Activated CD4-positive, alpha-beta memory T cell treated with anti-CD3 and anti-CD28 coated beads, Interleukin-2, amount 10 ng/mL, durations not matched to agents 7 days and 5 days (primary cell): Measurements from ENCODE around the gene NANOS3. TPM values are rescaled to one million over a fixed set of nuclear protein-coding genes. Genes with fewer than 3 reads are reported as not detected.
A peak's percentile ranks its signal among the peaks of the same experiment; 100 is the strongest.

Source experiments
- CTCF ChIA-PET: fragments of 350-600 bp; sonication (Branson Sonifier 250); formaldehyde crosslinking; loops from one replicate; lab custom pipeline; 2021; ENCODE audit warnings: antibody characterized with exemption, inconsistent platforms; lab: Charles Lee
- POLR2A ChIA-PET: fragments of 350-600 bp; sonication (Branson Sonifier 250); formaldehyde crosslinking; loops from one replicate; lab custom pipeline; 2021; ENCODE audit warnings: antibody characterized with exemption; lab: Charles Lee
- DNase-seq: peaks from one replicate; pipeline ENCODE4 v3.0.0-alpha.2; 2020
- H3K27ac Mint-ChIP-seq: one replicate; pipeline ENCODE4 v1.8.0; 2021; ENCODE audit warnings: mild to moderate bottlenecking, mixed read lengths
- H3K27me3 Mint-ChIP-seq: one replicate; pipeline ENCODE4 v1.8.0; 2021; ENCODE audit warnings: mixed read lengths
- H3K36me3 Mint-ChIP-seq: one replicate; pipeline ENCODE4 v1.8.0; 2021; ENCODE audit warnings: low read depth, mixed read lengths
- H3K4me1 Mint-ChIP-seq: one replicate; pipeline ENCODE4 v1.8.0; 2021; ENCODE audit warnings: mixed read lengths
- H3K4me3 Mint-ChIP-seq: one replicate; pipeline ENCODE4 v1.8.0; 2021; ENCODE audit warnings: mild to moderate bottlenecking, mixed read lengths
- H3K9me3 Mint-ChIP-seq: one replicate; pipeline ENCODE4 v1.8.0; 2021; ENCODE audit warnings: mixed read lengths
- total RNA-seq, 2 experiments: library from RNA; stranded (reverse); gene quantifications; one replicate each; pipeline ENCODE4 v1.2.3, GENCODE V29; 2021

NANOS3 gene
- total RNA-seq, 2 experiments from 2014 or later, result 0.65 to 0.95 TPM

- DNase-seq, result peak; percentile 89
- H3K9me3 Mint-ChIP-seq, result no peaks in the 10 kb centered on the region
- peak overlapping the region; percentile 87 for H3K27ac Mint-ChIP-seq
- no peaks in the 10 kb centered on the region for H3K27me3 Mint-ChIP-seq
- POLR2A ChIA-PET, result interaction anchor here (1.0 to 4.8 kb wide), 17 partner anchors 8 to 685 kb away, joined by 3 to 37 read pairs (median 5); partner anchors contain the start of genes ADGRE5, C19orf53 and ZSWIM4
- peaks cover 55% of the 10 kb centered on the region for H3K36me3 Mint-ChIP-seq
- peak overlapping the region; percentile 98 for H3K4me3 Mint-ChIP-seq
- CTCF ChIA-PET, result interaction anchor here (0.6 to 3.9 kb wide), 7 partner anchors 8 to 872 kb away, joined by 3 to 19 read pairs (median 3); a partner anchor contains a TSS
- H3K4me1 Mint-ChIP-seq, result peaks cover 49% of the 10 kb centered on the region
Observed at GRCh38 chr19:13839130-13839937, 37.6 kb upstream of the NANOS3 start.

DNA sequence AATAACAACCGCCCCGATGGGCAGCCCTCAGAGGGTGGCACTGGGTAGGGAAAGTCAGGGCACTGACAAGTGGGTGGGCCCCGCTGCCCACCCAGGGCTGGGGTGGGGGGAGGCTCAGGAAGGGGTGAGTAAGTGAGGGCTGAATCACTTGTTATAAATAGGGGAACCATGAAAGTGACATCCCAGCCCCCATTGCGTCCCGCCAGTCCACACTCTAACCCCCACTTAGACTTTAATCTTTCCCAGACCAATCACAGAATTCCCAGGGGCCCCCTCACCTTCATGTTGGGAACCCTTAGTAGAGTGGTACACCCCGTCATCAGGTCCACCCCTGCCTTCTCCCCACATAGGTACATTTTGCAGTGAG lies 37.0 kb upstream of the NANOS3 start:
- peaks cover 53% of the 10 kb centered on the region for H3K36me3 Mint-ChIP-seq
- H3K27me3 Mint-ChIP-seq, result no peaks in the 10 kb centered on the region
- ChIA-PET POLR2A (interaction anchor here (1.0 to 4.8 kb wide), 16 partner anchors 7 to 685 kb away, joined by 3 to 37 read pairs (median 6); partner anchors contain the start of genes ADGRE5, C19orf53 and ZSWIM4), CTCF (interaction anchor here (0.7 to 3.9 kb wide), 5 partner anchors 8 to 92 kb away, joined by 3 to 19 read pairs (median 6); a partner anchor contains a TSS)
- DNase-seq, result no peak
- peaks cover 51% of the 10 kb centered on the region for H3K4me1 Mint-ChIP-seq
- H3K27ac Mint-ChIP-seq, result peak overlapping the region; percentile 87
- H3K9me3 Mint-ChIP-seq, result no peaks in the 10 kb centered on the region
- peak overlapping the region; percentile 98 for H3K4me3 Mint-ChIP-seq

DNA sequence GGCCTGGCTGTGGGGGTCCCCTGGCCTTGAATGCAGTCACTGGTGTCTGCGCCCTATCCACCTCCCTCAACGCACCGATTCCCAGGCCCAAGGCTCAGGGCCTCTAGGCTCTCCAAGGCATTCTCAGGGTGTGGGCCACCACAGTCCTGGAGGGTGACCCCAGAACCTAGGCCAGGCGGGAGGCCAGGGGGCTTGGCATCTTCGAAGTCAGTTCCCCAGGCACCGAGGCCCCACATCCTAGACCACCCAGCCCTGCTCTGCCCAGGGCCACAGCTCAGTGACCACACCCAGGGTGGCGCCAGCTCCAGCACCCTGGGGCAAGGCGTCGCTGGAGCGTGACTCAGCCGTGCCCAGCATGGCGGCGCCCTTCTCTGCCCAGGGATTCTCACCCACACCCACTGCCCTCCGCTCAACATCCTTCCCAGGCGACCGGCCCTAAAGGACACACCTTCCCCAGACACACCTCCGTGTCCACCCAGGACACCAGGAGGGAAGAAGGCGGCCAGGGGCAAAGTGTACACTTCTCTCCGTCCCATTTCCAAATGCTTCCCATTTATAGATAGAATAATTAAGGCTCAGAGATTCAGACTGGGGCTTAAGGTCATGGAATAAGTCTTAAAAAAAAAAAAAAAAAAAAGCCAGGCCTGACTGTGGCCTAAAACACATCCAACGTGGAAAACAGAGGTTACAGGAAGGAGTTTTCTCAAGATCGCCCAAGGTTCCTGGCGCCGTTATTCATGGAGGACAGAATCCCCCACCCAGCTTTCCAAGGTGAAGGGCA lies 36.4 kb upstream of the NANOS3 start:
- peak overlapping the region; percentile 98 for H3K4me3 Mint-ChIP-seq
- H3K4me1 Mint-ChIP-seq, result peaks cover 51% of the 10 kb centered on the region
- H3K27ac Mint-ChIP-seq, result peak overlapping the region; percentile 87
- DNase-seq, result peak; percentile 68
- H3K36me3 Mint-ChIP-seq, result peaks cover 53% of the 10 kb centered on the region
- ChIA-PET CTCF (interaction anchor here (0.7 to 3.9 kb wide), 7 partner anchors 7 to 699 kb away, joined by 3 to 19 read pairs (median 4); a partner anchor contains a TSS), POLR2A (interaction anchor here (0.6 to 4.8 kb wide), 14 partner anchors 7 to 191 kb away, joined by 3 to 37 read pairs (median 8); partner anchors contain the start of genes C19orf53, IL27RA and ZSWIM4)
- no peaks in the 10 kb centered on the region for H3K27me3 Mint-ChIP-seq
- no peaks in the 10 kb centered on the region for H3K9me3 Mint-ChIP-seq

GRCh38 chr19:13841086-13841961 lies 35.6 kb upstream of the NANOS3 start:
- Mint-ChIP-seq H3K4me3 (peak overlapping the region; percentile 98), H3K27me3 (no peaks in the 10 kb centered on the region), H3K9me3 (no peaks in the 10 kb centered on the region), H3K4me1 (peaks cover 51% of the 10 kb centered on the region), H3K36me3 (peaks cover 45% of the 10 kb centered on the region), H3K27ac (peak overlapping the region; percentile 87)
- POLR2A ChIA-PET, result interaction anchor here (0.6 to 4.8 kb wide), 12 partner anchors 8 to 686 kb away, joined by 3 to 37 read pairs (median 4); partner anchors contain the start of genes C19orf53, IL27RA and ZSWIM4
- DNase-seq, result peak; percentile 54
- CTCF ChIA-PET, result interaction anchor here (0.7 to 3.9 kb wide), 3 partner anchors 19 to 698 kb away, joined by 3 to 19 read pairs (median 4); no protein-coding TSS in a partner anchor

DNA sequence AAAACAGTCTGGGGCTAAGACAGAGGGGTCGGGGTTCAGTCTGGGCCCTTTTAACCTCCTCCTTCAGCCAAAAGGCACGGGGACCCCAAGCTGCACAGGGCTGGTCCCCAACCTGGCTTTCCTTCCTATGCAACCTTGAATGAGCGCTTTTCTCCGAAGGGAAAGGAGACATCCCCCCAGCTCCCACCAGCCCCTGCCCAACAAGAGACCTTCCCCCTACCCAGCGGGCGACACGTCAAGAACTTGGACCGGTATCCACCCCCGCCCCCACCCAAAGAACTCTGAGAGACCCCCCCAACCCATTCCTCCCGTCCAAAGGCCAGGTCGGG lies 35.0 kb upstream of the NANOS3 start:
- H3K27me3 Mint-ChIP-seq, result no peaks in the 10 kb centered on the region
- CTCF ChIA-PET, result interaction anchor here (1.1 to 3.9 kb wide), 2 partner anchors 18 to 20 kb away, joined by 4 to 19 read pairs; no protein-coding TSS in a partner anchor
- H3K9me3 Mint-ChIP-seq, result no peaks in the 10 kb centered on the region
- H3K4me1 Mint-ChIP-seq, result peaks cover 52% of the 10 kb centered on the region
- DNase-seq, result no peak
- POLR2A ChIA-PET, result interaction anchor here (0.8 to 4.8 kb wide), 8 partner anchors 20 to 687 kb away, joined by 3 to 37 read pairs (median 6); partner anchors contain the start of genes C19orf53, IL27RA and ZSWIM4
- H3K27ac Mint-ChIP-seq, result peak overlapping the region; percentile 87
- H3K4me3 Mint-ChIP-seq, result peak overlapping the region; percentile 98
- peaks cover 45% of the 10 kb centered on the region for H3K36me3 Mint-ChIP-seq

DNA sequence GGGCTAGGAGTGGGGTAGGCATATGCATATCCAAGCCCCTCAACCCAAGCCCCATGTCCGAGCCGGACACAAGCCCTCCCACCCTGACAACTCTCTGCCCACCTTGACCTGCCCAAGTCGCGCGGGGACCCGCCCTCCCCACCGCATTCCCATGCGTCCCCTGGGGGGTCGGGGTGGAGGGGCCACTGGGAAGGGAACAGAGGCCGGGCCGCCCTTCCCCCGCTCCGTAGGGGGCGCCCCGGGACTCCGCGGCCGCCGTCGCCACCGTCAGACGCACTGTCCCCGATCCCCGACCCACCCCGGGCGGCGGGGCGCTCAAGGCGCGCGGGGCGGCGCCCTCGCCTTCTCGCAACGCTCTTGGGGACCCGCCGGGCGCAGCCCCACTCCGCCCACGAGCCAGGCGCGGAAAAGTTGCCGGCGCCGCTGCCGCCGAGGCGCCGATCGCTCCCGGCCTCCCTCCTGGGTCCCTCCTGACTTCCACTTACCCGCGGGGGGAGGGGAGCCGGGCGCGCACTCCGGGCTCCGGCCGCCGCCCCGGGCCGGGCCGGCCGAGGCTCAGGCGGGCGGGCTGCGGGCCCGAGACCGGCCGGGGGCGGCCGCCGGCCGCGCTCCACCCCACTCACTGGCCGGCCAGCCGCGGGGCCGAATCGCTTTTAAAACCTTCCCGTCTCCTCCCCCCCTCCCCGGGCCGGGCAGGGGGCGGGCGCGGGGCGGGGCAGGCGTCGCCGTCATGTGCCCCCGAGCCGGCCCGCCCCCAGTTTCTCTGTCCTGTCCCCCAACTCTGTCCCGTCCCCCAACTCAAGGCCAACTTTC lies 34.4 kb upstream of the NANOS3 start:
- Mint-ChIP-seq H3K9me3 (no peaks in the 10 kb centered on the region), H3K27me3 (no peaks in the 10 kb centered on the region), H3K4me3 (peak overlapping the region; percentile 98), H3K36me3 (peaks cover 40% of the 10 kb centered on the region), H3K4me1 (peaks cover 49% of the 10 kb centered on the region), H3K27ac (peak overlapping the region; percentile 88)
- POLR2A ChIA-PET, result interaction anchor here (0.8 to 4.8 kb wide), 5 partner anchors 19 to 688 kb away, joined by 3 to 37 read pairs (median 23); partner anchors contain the start of genes C19orf53 and ZSWIM4
- DNase-seq, result peak; percentile 78
- CTCF ChIA-PET, result interaction anchor here (3.9 kb wide), 1 partner anchor 20 kb away, joined by 19 read pairs; no protein-coding TSS in a partner anchor

- CTCF ChIA-PET, result no interaction called here
- POLR2A ChIA-PET, result no interaction called here
- peaks cover 36% of the 10 kb centered on the region for H3K36me3 Mint-ChIP-seq
- H3K4me1 Mint-ChIP-seq, result peaks cover 49% of the 10 kb centered on the region
- H3K9me3 Mint-ChIP-seq, result no peaks in the 10 kb centered on the region
- no peaks in the 10 kb centered on the region for H3K27me3 Mint-ChIP-seq
- peak overlapping the region; percentile 88 for H3K27ac Mint-ChIP-seq
- peak overlapping the region; percentile 98 for H3K4me3 Mint-ChIP-seq
- no peak for DNase-seq
Observed at GRCh38 chr19:13843104-13843921, 33.6 kb upstream of the NANOS3 start.

- peaks cover 28% of the 10 kb centered on the region for H3K36me3 Mint-ChIP-seq
- DNase-seq, result no peak
- H3K9me3 Mint-ChIP-seq, result no peaks in the 10 kb centered on the region
- H3K4me1 Mint-ChIP-seq, result peaks cover 47% of the 10 kb centered on the region
- H3K27ac Mint-ChIP-seq, result peak overlapping the region; percentile 72
- ChIA-PET POLR2A (no interaction called here), CTCF (no interaction called here)
- no peaks in the 10 kb centered on the region for H3K27me3 Mint-ChIP-seq
- peak overlapping the region; percentile 68 for H3K4me3 Mint-ChIP-seq
Observed at GRCh38 chr19:13844130-13844631, 32.8 kb upstream of the NANOS3 start.

GRCh38 chr19:13846557-13847406 lies 30.2 kb upstream of the NANOS3 start:
- Mint-ChIP-seq H3K9me3 (no peaks in the 10 kb centered on the region), H3K4me1 (peaks cover 59% of the 10 kb centered on the region), H3K4me3 (peak overlapping the region; percentile 80), H3K36me3 (peaks cover 4% of the 10 kb centered on the region), H3K27me3 (no peaks in the 10 kb centered on the region), H3K27ac (peak overlapping the region; percentile 99)
- DNase-seq, result peak; percentile 96
- POLR2A ChIA-PET, result interaction anchor here (0.6 to 3.3 kb wide), 18 partner anchors 8 to 1054 kb away, joined by 3 to 73 read pairs (median 6); partner anchors contain the start of genes C19orf53, RFX1 and ZSWIM4
- CTCF ChIA-PET, result interaction anchor here (0.7 to 2.5 kb wide), 7 partner anchors 7 to 74 kb away, joined by 3 to 22 read pairs (median 3); no protein-coding TSS in a partner anchor
